GM18498 (cell line): Measurements from ENCODE around the gene TRPV6.

ENCODE experiments used
- ATAC-seq: cut with Tn5 transposase; IDR thresholded peaks from one replicate; pipeline ENCODE4 v1.9.1; 2021; ENCODE audit warnings: mild to moderate bottlenecking, moderate library complexity; ENCODE audit not compliant: unreplicated experiment

The TRPV6 gene

DNA sequence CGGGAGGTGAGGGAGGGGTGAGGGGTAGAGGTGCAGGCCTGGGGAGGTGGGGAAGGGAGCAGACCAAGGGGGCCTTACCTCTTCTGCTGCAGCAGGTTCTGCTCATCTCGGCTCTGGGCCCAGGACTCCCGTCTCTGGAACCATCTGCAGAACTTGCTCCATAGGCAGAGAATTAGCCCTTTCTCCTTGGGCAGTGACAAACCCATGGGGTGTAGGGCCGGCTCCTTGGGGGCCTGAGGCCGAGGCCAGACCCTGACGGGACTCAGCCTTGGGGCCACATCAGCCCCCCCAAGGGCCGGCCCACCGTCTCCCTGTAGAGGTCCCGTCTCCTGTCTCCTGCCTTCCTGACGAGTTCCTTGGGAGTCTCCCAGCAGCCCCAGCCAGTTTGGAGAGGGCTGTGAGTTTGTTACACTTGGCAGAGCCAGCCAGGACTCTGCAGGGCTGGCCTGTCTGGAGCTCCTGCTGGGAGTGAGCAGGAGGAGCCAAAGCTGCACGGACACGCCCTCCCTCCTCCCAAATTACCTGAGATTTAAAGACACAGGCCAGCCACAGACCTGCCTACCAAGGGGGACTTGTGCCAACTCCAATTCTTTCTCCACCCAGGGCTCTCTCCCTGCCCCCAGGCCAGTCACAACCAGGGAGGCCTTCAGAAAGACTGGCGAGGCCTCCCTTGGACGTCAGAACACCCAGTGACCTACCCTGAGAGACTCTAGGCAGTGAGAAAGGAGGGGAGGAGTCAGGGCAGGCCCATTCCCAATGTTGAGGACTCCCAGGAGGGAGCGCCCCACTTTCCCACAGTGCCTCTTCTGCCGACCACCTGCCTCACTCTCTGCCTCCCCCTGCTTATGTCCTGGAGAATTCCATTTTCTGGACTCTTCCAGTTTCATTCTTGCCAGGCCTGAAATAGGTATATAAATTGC, at the start of gene TRPV6:
TSS of gene TRPV6 (minus strand) at position 435 of the 920 bp plus-strand sequence.
- ATAC-seq: no peak

DNA sequence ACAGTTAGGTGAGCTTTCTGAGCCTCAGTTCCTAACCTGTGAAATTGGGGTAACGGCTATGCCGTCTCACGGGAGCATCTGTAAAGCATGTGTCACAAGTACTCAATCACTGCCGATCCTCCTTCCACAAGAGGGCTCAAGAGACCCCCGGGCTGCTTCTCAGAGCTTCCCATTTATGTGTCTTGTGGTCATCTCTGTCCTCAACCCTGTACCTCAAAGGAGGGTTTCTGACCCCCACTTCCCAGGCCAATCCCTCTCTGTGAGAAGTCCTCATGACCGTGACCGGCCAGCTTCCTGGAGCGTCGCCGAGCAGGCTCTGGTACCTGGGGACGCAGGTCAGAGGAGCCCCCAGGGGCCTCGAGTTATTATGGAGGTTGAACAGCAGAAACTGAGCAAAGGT, 48.5 kb upstream of the TRPV6 start:
- ATAC-seq: no peak

DNA sequence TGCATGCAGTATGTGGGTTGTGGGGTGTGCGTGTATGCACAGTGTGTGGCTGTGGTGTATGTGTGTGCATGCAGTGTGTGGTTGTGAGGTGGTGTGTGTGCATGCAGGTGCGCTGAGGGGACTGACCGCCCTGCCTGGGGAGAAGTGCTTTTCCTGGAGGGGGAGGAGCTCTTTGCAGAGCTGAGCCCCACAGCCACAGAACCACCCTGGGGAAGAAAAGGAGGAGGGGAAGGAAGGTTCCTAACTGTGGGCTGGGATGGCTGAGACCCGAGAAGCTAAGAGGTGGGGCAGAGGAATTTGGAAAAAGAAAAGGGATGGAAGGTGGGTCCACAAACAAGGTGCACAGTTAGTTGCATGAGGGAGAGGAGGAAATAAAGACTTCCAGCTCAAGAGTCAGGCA, 48.1 kb upstream of the TRPV6 start, which contains the start of gene TRPV5:
TSS of gene TRPV5 (minus strand) at position 123 of the 400 bp plus-strand sequence. CDS start 287 bp downstream, outside the sequence.
- no peak for ATAC-seq

DNA sequence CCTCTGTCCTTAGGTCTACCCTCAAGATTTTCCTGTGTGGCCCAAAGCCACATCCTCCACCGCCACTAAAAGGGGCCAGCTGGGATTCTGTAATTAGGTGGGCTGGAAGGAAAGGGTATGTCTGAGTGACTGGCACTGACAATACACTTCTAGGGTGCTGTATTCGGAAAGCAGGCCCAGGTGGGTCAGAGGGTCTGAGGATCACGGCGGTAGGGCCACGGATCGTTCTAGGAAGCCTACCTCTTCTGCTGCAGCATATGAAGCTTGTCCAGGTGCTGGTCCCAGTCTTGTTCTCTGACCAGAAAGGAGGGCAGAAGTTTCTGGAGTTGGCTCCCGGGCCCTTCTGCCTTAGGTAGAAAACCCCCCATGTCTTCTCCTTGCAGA, 47.5 kb upstream of the TRPV6 start:
- no peak for ATAC-seq

DNA sequence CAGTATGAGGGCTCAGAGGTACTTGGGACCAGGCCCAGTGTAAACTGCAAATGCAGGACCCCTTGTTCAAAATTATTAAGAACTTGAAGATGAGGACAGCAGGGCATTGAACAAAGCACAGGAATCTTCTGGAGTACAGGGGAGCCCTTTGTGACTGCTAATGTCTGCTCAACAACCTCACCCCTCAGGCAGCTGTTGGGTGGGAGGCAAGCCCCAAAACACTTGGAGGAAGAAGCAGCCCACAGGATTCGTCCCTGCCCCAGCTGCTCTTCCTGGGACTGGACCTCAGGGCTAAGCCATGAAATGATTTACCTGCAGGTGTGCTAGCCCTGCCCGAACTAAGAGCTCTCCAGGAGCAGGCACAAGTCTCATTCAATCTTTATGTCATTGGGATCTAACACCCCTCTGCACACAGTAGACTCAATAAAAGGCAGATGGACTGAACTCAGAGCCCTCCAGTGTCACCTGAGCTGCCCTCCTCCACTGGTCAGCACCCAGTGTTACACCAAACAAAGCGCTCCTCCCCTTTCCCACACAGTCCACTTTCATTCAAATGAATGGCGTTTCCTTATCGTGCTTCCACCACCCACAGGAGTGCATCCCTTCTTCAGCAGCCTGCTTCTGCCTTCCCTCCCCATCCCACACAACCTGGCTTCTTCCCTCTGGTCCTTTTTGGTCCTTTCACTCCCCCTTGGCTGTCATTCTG, 47.0 kb upstream of the TRPV6 start:
- ATAC-seq: no peak

DNA sequence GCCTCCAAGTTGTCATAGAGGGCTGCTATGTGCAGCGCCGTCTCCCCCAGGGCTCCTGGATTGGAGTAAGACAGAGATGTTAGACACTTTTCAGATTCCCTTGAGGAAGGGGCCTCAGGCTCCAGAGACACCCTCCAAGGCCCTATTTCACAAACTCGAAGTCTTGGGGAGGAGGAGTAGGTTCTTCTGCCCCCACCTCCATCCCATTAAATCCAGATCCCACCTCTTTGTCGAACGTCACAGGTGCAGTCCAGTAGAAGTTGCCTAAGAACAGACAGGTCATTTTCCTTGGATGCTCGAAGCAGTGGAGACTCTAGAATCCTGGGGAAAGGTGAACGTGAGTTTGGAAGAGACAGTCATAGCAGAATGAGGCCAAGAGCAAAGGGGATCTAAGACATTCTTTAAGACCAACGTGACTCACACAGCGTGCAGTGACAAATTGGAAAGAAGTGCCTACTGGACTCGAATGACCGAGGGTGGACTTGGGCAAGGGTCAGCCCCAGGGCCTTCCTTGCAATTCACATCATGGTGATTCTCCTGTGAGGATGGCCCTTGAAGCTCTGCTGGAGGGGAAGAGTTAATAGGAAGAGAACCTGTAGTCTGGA, 44.7 kb upstream of the TRPV6 start:
- ATAC-seq: no peak

DNA sequence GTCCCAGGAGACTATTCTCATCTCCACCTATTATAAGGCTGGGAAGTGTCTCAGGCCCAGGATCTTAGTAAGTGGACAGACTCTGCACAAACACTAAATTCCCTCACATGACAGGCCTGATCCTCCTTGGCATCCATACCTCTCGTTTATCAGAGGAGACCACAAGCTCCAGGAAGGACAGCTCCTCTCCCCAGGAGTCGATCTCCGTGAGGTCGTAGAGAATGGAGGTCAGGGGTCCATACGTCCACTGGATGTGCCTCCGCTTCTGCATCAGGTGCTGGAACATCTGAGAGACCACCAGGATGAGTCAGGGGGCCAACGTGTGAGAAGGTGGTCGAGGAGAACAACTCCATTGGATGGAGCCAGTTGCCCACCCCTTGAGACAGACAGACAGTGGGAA, 42.4 kb upstream of the TRPV6 start:
- ATAC-seq: no peak

DNA sequence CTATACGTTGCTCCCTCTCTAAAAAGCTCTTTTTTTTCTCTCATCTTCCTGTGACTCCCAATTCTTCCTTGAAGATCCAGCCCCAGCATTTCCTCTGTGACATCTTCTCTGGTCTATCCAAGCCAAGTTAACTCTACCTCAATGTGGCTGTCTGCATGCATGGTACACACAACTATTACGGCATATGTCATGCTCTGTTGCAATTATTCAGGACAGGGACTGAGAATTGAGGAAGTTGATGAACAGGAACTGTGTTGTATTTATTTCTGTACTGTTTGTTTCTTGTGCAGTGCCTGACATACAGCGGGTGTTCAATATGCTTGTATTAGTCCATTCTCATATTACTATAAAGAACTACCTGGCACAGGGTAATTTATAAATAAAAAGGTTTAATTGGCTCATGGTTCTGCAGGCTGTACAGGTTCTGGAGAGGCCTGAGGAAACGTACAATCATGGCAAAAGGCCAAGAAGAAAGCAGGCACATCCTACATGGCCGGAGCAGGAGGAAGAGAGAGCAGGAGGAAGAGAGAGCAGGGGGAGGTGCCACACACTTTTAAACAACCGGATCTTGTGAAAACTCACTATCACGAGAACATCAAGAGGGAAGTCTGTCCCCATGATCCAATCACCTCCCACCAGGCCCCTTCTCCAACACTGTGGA, 41.7 kb upstream of the TRPV6 start:
- no peak for ATAC-seq

DNA sequence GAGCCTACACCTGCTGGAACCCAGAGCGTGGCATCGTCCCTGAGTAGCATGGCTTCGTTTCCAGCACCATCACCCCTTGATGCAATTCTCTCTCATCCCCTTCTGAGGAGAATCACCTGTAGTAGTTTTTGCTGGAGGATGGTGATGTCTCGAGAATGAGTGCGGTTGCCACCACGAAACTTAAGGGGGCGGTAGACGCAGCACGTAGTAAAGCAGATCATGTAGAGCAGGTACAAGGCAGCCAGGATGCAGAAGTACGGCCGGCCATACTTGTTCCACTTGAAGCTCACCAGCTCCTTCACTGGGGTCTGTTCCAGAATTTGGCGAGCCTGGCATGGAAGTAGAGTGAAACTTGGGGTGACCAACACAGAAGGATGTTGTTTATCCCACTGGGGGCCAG, 39.9 kb upstream of the TRPV6 start:
- no peak for ATAC-seq

DNA sequence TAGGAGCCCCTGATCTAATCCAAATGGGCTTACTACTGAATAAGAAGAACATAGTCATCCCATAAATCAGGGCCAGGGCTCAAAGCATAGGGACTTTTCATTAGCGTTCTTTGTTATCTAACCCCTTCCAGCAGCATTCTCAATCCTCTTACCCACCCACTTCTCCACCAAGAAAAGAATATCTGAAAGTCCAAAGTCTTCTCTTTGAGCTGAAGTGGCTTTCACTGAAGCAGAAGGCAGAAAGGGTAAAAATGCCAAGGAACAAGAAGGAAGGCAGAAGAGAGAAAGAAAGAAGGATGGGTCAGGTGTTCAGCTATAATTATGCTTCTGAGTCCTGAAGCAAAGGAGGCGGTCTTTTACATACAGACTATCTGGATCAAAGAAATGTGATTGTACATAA, 37.8 kb upstream of the TRPV6 start:
- no peak for ATAC-seq

DNA sequence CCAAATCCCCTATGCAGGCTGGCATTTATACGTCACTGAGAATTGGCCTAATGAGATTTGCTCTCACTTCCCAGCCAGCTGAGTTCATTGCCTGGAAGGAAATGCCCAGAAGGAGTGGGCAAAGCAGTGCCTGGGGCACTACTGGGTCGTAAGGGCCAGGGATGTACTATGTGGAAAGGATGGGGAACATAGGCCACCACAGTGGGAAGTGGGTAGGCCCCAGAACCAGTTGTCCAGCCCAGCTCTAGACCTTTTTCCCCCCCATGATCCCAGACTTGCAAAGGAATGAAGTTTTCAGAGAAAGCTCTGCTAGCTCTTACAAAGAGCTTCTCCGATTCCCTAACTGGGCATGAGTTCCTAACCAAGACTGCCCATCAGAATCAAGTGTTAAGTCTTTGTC, 34.1 kb upstream of the TRPV6 start:
- no peak for ATAC-seq

DNA sequence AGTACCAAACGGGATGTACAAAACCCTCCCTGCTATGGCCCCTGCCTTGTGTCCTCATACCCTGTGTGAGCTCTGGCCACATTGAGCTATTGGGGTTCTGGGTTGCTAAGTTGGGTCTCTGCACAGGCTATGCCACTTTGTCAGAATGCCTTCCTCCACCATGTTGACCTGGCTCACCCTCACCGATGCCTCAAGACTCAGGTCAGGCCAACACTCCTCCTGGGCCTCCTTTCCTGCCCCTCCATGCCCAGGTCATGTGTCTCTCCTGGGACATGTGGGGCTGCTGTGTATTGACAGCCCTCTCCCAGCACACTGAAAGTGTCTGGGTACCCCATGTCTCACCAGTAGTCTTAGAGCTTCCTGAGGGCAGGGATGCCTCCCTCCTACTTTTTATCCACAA, 33.4 kb upstream of the TRPV6 start:
- no peak for ATAC-seq

DNA sequence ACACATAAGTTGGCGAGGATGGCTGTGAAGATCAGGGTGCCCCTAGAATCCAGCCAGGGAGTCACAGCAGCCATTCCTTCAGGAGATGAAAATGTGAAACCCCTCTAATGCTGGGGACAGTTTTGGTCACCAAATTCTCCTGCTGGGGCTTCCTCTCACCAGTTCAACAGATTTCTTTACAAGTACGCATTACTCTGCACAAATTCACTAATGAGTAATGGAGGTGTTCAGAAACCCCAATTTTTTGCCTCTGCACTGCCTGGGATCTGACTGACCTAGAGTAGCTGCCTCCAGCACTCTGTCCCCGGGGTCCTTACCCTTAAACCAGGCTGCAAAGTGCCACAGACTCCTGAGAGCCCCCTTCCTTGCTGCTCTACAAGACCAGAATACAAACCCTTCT, 31.9 kb upstream of the TRPV6 start:
- ATAC-seq: no peak

DNA sequence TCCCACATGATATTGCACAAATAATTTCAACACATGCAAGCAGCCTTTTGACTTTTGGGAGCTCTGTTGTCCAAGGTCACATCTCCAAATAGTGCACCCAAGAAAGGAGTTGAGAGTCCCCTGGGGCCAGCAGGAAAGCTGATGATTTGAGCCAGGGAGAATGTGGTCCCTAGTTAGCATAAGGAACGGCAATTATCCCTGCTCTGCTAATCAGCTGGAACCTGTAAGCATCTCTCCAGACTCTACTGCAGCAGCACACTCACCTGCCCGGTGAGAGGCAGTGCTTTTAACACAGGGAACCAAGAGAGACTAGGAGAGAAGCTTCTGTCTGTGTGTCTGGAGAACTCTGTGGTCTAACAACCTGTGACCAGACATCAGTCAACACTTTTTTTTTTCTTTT, 31.0 kb upstream of the TRPV6 start:
- ATAC-seq: no peak

DNA sequence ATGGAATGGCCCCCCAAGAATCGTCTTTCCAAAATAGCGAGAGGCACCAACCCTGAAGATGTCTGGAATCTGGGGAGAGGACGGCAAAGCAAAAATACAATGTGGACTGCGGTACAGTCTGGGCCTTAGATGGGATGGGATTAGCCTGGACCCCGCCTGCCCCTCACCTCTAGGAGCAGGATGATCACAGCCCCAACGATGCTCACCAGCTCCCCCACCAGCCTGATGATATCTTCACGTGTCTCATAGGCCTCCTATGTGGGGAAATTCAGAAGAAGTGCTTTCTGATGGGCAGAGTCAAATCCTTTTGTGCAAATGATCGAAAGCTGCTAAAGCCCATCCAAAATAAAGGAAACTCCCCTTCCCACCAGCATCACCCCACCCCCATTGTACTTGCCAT, 29.8 kb upstream of the TRPV6 start:
- no peak for ATAC-seq

DNA sequence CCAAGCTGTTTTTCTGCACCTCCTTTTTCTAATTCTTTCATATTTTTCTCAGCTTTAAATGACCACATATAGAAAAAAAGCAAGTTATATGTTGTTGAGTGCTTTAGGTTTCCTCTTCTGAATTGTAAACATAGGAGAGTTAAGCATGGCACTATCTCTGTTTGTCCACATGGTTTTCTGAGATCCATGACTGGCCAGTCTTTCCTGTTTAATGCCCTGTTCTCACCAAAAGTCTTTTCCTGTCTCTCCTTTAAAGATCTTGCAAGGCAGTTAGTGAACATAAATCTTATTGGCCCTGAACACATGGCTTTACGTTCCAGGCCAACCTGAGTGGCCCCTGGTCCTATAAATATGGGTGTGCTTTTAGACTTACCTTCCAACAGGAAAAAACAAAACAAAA, 28.6 kb upstream of the TRPV6 start:
- ATAC-seq: no peak

DNA sequence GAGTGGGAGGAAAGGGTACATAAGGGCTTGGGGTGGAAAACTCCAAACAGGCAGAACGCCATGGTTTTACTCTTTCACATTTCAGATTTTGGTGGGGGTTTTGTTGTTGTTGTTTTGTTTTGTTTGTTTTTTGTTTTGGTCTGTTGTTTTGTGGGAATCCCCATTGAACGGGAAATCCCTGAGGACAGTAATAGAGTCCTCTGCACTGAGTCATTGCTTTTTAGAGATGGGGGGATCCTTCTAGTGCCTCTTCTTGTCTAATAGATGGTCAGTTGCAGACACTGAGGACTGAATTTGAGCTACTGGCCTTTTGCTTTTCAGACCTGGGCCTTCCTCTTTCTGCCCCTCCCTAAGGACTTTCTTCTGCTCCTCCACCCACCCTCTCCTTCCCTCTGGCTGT, 28.0 kb upstream of the TRPV6 start:
- no peak for ATAC-seq

DNA sequence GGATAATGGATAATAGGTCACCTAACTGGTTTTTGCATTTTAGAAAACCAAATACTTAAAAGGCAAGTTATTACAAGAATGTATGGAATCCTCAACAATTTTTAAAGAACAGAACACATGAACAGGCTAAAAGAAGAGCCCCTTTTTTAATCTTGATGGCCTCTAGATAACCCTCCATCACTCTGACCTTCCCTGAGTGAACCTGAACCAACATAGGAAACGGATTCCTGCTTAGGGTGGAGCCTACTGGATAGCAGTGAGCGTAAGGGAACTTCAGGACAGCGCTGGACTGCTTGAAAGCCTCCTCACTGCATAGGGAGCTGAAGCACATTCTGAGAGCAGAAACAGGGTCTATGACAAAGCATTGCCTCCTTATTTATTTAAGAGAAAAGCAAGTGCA, 27.5 kb upstream of the TRPV6 start:
- no peak for ATAC-seq

DNA sequence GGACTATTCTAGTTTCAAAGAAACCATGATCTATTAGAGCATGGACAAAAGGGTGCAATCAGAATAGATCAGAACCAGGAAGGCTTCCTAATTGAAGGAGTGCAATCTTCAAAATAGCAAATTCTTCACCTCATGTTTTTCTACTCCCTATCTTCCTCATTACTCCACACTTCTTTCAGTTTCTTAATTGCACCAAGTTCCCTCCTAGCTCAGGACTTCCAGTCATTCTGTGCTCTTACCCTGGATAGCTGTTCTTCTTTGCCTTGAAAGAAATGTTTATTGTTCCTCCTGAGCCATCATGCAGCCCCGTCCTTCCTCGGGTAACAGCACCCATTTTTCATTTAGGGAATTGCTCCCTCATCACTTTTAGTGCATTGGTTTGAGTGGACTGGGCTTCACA, 24.9 kb upstream of the TRPV6 start:
- no peak for ATAC-seq

DNA sequence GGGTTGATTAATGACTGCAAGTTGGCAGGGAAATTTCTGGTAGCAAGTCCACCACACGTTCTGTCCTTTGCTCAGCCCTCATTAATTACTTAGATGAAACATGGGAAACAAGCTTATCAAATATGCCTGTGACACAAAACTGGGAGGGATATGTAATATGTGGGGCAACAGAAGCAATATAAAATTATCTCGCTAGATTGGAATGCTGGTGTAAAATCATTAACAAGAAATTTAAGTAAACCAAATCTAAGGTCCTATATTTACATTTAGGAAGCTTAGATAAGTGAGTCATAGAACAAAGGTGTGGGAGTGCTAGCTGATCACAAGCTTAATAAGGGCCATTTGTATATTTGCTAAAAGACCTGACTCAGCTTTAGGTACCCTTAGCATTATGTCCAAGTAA, 24.5 kb upstream of the TRPV6 start:
- ATAC-seq: no peak
